DOHH2 (cell line): ENCODE data around the gene MIA.

ENCODE experiments used
- H3F3A ChIP-seq: fragments of 200-600 bp; sonication (generic), shearing (Covaris generic); 2 replicates; pipeline ENCODE4 v1.6.0; 2016; ENCODE audit warnings: antibody characterized with exemption, mild to moderate bottlenecking; ENCODE audit not compliant: control insufficient read depth, insufficient read depth
- H3K27ac ChIP-seq: fragments of 200-600 bp; sonication (generic); 2 replicates; pipeline ENCODE4 v1.5.1; 2014; ENCODE audit warnings: low read depth, mild to moderate bottlenecking, low read length, moderate library complexity
- H3K27me3 ChIP-seq: fragments of 200-600 bp; sonication (generic); 2 replicates; pipeline ENCODE4 v1.6.1; 2014; ENCODE audit warnings: mild to moderate bottlenecking, low read length, mixed read lengths; ENCODE audit not compliant: control insufficient read depth
- H3K36me3 ChIP-seq: fragments of 200-600 bp; sonication (generic); 2 replicates; pipeline ENCODE4 v1.6.1; 2014; ENCODE audit warnings: mild to moderate bottlenecking, low read length, moderate library complexity, mixed read lengths; ENCODE audit not compliant: control insufficient read depth
- H3K4me1 ChIP-seq: fragments of 200-600 bp; sonication (generic); 2 replicates; pipeline ENCODE4 v1.6.1; 2014; ENCODE audit warnings: mild to moderate bottlenecking, low read length, mixed read lengths; ENCODE audit not compliant: control insufficient read depth
- H3K4me2 ChIP-seq: fragments of 200-600 bp; sonication (generic); 2 replicates; pipeline ENCODE4 v1.6.0; 2014; ENCODE audit warnings: mild to moderate bottlenecking, low read length, moderate library complexity
- H3K4me3 ChIP-seq: fragments of 200-600 bp; sonication (generic); 2 replicates; pipeline ENCODE4 v1.5.1; 2014; ENCODE audit warnings: mild to moderate bottlenecking, low read length, mixed read lengths
- H3K79me2 ChIP-seq: fragments of 200-600 bp; sonication (generic); 2 replicates; pipeline ENCODE4 v1.6.1; 2014; ENCODE audit warnings: mild to moderate bottlenecking, low read length, mixed read lengths; ENCODE audit not compliant: control insufficient read depth
- H3K9me2 ChIP-seq: fragments of 200-600 bp; sonication (generic); replicated peaks from 2 replicates; pipeline ENCODE4 v1.6.1; 2014; ENCODE audit warnings: mild to moderate bottlenecking, low read length, mixed read lengths; ENCODE audit not compliant: control insufficient read depth
- H3K9me3 ChIP-seq: fragments of 200-600 bp; sonication (generic); 2 replicates; pipeline ENCODE4 v1.6.1; 2014; ENCODE audit warnings: antibody characterized with exemption, low read length, mixed read lengths; ENCODE audit not compliant: control insufficient read depth, insufficient read depth
- H4K20me1 ChIP-seq: fragments of 200-600 bp; sonication (generic); 2 replicates; pipeline ENCODE4 v1.6.0; 2014; ENCODE audit warnings: low read depth, mild to moderate bottlenecking, antibody characterized with exemption, low read length, moderate library complexity; ENCODE audit not compliant: control insufficient read depth, insufficient read depth
- CTCF ChIP-seq: fragments of 200-600 bp; sonication (generic); IDR thresholded peaks from one replicate; pipeline ENCODE4 v1.5.1; 2014; ENCODE audit warnings: antibody characterized with exemption, mild to moderate bottlenecking, low read depth, low read length; ENCODE audit not compliant: poor library complexity, severe bottlenecking
- EZH2phosphoT487 ChIP-seq: fragments of 200-600 bp; sonication (generic); IDR thresholded peaks from 2 replicates; pipeline ENCODE4 v1.6.1; 2017; ENCODE audit warnings: borderline replicate concordance, mild to moderate bottlenecking, antibody characterized with exemption, low read length, moderate library complexity, mixed read lengths

Gene MIA

GRCh38 chr19:40798683-40799557 is 23.6 kb downstream of the MIA start, which contains the start of gene EGLN2:
Gene EGLN2 (plus strand): TSS chr19:40799191. CDS start chr19:40800573, 1,382 bp downstream.
- no peaks in the 10 kb centered on the region for H3K9me2 ChIP-seq

GRCh38 chr19:40799558-40800338 is 24.4 kb downstream of the MIA start:
- TF ChIP-seq EZH2phosphoT487 (no peak), CTCF (no peak)
- Histone ChIP-seq H3K4me3 (peak overlapping the region; percentile 93), H3K9me3 (no peaks in the 10 kb centered on the region), H3K9me2 (no peaks in the 10 kb centered on the region), H3K4me2 (peak overlapping the region; percentile 84), H3K27me3 (no peaks in the 10 kb centered on the region), H3K36me3 (peaks cover 48% of the 10 kb centered on the region), H3F3A (peaks cover 6% of the 10 kb centered on the region), H3K4me1 (peaks cover 62% of the 10 kb centered on the region), H4K20me1 (peaks cover 30% of the 10 kb centered on the region), H3K27ac (peak overlapping the region; percentile 75), H3K79me2 (peaks cover 56% of the 10 kb centered on the region)

More at GRCh38 chr19:40798683-40799557, 23.6 kb downstream of the MIA start, which contains the start of gene EGLN2:
- Histone ChIP-seq H3F3A (peaks cover 2% of the 10 kb centered on the region; the same call in 1 of the 2 replicates), H4K20me1 (peaks cover 28% of the 10 kb centered on the region), H3K9me3 (no peaks in the 10 kb centered on the region), H3K27me3 (no peaks in the 10 kb centered on the region), H3K27ac (peak within 1 kb of the TSS; percentile 79), H3K36me3 (peaks cover 40% of the 10 kb centered on the region), H3K4me1 (peaks cover 54% of the 10 kb centered on the region), H3K4me2 (peak within 1 kb of the TSS; percentile 86), H3K79me2 (peaks cover 48% of the 10 kb centered on the region), H3K4me3 (peak within 1 kb of the TSS; percentile 93)
- TF ChIP-seq CTCF: no peak
- TF ChIP-seq EZH2phosphoT487: no peak

GRCh38 chr19:40800339-40800996 is 25.1 kb downstream of the MIA start:
- Histone ChIP-seq H3K27ac (peak overlapping the region; percentile 75), H4K20me1 (peaks cover 36% of the 10 kb centered on the region), H3K4me1 (peaks cover 69% of the 10 kb centered on the region), H3K4me3 (peak overlapping the region; percentile 93), H3K9me3 (no peaks in the 10 kb centered on the region), H3K4me2 (peak overlapping the region; percentile 84), H3K27me3 (no peaks in the 10 kb centered on the region), H3K79me2 (peaks cover 63% of the 10 kb centered on the region), H3K36me3 (peaks cover 55% of the 10 kb centered on the region), H3F3A (peaks cover 6% of the 10 kb centered on the region), H3K9me2 (no peaks in the 10 kb centered on the region)
- no peak for TF ChIP-seq CTCF
- no peak for TF ChIP-seq EZH2phosphoT487
